SHP77 (cell line): Measurements from ENCODE around the gene PDE5A.
A peak's percentile ranks its signal among the peaks of the same experiment; 100 is the strongest.
"Not testable (repeated sequence)": the region's sequence is repeated elsewhere in the genome, so short reads cannot be mapped to it uniquely, and the experiment has no call there.

ENCODE experiments used
- DNase-seq, 2 experiments: peaks; one replicate each; lab custom pipeline; 2025; lab: John Stamatoyannopoulos, UW

PDE5A gene

DNA sequence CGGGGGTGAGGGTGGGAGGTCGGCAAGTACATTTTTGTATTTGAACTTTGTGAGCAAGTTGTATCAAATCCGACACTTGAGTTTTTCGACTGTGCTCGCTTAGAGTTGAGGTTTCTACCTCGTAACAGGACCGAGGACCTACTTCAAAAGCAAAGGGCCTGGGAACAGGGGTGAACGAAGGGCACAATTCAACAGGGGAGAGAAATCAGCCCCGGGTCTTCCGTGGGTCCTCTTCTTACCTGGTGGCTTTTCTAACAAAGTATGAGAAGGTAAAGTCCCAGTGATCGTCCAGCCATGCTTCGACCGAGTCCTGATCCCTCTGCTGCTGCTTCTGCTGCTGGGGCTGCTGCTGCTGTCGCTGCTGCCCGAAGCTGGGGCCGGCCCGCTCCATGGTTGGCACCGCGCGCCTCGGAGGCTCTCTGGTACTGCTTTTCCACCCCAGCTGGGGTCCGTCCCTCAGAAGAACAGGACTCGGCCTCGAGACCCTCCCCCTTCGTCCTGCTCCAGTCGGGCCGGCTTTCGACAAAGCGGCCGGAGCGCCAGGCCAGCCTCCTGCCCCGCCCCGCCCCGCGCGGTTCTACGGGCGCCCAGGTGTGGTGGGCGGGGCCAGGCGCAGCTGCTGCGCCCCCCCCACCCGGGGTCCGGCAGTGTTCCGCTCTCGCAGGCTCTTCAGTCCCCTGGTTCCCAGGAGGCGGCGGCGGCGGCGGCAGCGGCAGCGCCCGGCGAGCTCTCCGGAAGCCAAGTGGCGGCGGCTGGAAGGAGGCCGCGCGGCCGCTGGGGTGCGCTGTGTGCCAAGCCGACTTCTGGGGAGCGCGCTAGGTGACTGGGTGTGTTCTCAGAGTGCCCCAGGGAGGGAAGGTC, at the start of gene PDE5A:
Gene PDE5A (minus strand): TSS at position 524 of the 861 bp plus-strand sequence. CDS start 133 bp downstream, at position 391.
- DNase-seq, result peak; percentile 63 to 76

DNA sequence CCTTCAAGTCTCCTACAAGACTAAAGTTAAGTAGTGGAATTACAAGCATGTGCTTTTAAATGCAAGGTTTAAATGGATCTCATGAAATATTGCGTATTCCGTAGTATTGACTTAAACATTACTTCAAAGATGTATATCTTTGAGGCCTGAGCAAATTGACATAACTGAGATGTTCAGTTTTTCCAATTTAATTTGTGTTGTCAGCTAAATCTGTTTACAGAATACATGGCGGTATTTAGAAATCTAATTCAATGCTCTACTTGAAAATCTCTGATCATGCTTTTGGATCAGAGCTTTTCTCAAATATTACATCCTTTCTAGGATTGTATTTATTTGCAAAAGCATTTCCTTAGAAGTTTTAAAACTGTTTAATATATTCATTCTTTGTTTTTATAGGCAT, 47.5 kb upstream of the PDE5A start:
- no peak for DNase-seq

DNA sequence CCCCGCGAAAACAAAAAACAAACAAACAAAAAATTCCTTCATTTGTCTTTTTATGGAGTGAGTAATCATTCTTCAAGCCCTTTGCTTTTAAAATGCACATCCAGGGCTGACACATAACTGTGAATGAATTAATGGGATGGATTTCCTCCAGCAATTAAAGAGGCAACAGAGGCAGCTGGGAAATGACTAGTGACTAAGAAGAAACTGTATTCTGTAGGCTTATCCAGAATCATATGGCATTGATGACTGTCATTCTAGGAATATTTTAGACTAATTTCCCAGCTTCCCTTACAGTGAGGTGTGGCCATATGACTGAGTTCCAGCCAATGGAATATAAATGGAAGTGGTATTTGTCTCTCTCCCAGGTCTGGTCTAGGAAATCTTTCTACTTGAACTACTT, 46.8 kb upstream of the PDE5A start:
- DNase-seq, result no peak

DNA sequence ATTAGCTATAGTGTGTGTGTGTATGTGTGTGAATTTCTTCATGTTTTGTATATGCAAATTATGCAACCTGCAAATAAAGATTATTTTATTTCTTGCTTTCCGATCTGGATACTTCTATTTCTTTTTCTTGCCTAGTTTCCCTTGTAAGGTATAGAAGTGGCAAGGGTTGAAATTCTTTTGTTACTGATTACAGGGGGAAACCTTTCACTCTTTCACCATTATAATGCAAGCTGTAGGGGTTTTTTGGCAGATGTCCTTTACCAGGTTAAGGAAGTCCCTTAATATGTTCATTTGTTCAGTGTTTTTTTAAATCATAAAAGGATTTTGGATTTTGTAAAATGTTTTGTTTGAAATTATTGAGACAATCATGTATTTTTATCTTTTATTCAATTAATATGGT, 44.3 kb upstream of the PDE5A start:
- DNase-seq, result no peak

DNA sequence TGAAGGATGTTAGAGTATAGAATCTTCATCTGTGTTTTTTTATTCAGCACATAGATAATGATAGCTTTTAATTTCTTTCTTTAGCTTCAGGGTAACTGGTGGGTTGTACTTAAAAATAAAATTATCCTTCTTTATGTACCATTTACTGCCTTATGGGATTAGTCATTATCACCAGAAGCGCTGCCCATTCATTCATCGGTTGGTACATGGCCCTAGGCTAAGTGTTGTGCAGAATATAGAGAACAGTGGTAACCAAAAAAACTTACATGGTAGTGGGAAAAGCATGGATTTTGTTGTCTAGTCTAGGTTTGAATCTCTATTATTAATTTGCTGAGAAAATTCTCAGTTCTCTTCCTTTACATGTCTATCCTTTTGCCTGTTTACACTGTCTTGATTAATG, 43.5 kb upstream of the PDE5A start:
- DNase-seq, result no peak

DNA sequence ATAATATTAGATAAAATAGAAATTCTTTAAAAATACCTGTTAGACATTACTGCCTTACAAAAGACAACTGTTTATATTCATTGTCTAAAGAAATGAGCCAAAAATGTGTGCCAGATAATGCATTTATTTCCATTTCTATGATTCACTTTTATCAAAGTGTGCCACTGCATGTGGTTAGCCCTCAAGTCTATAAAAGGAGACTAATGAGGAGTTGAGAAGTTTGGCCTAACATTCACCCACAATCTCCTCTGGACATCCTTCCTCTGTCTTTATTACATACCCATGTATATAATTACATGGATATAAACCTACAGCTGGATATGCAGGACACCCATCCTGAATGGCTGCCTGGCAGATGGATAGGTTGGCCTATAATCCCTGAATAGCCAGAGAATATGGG, 42.6 kb upstream of the PDE5A start:
- no peak for DNase-seq

DNA sequence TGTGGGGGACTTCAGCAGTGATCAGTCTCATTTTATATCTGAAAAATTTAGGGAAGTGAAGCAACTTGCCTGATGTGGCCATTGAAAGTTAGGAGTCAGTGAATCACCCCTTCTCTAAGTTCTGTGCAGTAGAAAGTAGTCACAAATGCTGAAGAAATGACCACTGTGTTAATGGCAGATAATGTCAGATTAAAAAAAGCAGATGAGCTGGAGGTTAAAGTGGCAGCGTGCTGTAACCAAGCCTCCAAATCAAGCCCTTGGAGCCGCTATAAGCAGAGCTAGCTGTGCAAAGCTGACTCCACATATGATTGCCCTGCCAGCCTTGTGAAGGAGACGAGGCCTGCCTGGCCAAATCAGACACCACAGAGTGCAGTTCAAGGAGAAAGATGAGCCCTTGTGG, 39.2 kb upstream of the PDE5A start:
- no peak for DNase-seq

DNA sequence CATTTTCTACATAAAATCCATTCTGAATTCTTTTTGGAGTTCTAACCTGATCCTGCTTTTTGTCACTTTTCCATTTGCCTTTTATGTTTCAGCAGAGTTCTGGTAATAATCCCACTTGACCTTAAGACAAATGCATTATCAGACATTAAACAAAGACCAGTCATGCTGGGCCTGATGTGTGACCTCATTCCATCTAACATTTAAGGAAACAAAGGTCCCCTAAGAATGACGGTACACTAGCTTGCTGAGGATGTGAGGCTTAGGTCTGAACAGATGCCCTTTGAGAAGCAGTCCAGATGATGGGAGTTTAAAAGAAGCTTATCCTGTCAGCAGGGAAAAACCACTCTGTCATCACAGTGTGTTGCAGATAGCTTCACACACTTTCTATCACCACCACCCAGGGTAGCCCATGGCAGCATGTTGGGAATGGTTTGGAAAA, 38.1 kb upstream of the PDE5A start:
- DNase-seq, result peak in 1 of 2 experiments; percentile 31

DNA sequence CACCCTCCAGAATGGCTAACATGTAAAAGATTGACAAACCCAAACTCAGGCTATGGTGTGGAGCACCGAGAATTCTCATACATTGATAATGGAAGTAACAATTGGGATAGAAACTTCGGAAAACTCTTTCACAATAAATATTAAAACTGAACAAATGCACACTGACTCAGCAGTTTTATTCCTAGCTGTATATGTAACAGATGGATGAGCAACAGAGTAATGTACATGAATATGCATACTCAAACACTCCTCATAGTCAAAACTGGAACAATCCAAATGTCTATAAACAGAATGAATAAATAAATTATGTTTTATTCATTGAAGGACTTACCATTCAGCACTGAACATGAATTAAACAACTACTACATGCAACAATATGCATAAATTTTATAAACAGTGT, 37.1 kb upstream of the PDE5A start:
- no peak for DNase-seq

DNA sequence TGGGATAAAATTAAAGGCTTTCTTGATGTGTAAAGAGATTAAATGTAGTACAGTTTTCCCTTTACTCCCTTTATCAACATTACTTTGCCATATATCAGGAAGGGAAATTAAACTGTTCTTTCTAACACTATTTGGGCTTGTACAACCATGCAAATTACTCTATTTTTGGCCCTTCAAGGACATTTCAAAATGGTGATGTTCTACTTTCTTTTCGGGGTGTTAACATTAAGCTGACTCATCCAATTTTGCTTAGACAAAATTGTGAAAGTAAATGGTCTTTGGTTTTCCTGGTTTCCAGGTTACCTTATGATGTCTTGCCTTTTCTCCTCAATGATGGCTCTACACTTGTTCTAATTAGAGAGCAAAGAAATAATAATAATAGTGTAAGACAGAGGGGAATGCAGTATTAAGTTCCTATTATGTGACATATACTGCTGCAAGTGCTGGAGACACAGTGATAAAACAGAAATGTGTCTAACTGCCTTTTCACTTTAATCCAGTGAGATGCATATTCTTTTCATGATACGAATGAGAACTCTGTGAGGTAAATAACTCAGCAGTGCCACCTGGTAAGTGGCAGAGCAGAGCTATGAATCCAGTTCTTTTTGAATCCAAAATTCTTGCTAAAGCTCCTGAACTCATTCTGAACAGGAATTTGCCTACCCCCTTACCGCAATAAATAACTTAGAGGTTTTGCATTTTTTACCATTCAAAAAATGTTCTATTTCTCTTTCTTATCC, 35.7 kb upstream of the PDE5A start:
- no peak for DNase-seq

DNA sequence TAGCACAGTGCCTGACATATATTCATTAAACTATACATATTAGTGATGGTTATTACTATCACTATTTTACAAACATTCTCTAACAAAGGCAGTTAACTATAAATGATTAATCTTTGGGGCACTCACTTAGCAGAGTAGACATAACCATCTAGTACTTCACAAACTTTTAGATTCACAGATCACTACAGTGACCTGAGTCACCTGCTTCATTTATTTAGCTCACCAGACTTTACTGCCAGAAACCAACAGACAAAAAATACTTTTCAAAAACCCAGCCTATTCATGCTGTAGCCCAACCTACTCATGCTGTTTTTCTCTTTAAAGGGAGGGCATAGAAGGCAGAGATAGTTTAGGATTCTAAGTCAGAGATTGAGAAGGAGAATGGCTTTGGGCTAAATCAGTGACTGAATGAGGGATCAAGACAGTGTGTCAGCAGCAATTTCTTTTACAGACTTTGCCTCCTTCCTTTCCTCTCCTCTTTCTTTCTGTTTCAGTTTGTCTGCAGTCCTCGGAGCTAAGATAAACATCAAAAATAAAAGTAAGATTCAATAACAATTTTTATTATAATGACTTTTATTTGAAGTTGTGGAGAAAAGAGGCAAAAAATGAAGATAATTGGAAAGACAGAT, 34.7 kb upstream of the PDE5A start:
- DNase-seq, result no peak

DNA sequence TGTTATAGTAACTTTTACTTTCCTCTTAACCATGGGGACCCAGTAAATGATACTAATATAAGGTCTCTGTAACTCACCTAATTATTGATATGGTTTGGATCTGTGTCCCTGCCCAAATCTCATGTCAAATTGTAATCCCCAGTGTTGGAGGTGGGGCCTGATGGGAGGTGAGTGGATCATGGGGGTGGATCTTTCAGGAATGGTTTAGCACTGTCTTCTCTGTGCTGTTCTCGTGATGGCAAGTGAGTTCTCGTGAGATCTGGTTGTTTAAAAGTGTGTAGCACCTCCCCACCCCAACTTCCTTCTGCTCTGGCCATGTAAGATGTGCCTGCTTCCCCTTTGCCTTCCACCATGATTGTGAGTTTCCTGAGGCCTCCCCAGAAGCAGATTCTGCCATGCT, 34.0 kb upstream of the PDE5A start:
- not testable (repeated sequence) for DNase-seq

DNA sequence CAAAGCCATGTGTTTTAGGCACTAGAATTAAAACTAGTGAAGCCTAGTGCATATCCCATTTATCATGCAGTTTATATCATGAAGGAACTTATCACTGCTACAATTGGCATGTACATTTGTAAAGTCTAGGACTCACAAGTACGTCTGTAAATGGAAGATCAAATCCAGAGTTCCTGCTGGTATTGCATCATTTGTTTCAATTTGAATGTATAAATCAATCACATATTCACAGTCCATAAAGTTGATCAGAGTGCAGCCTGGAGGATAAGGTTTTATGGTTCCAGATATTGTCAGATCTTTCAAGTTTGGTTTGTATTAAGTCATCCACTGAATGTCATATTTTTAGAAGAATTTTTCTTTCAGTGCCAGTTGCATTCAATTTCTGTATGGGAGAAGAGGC, 32.6 kb upstream of the PDE5A start:
- DNase-seq, result no peak

DNA sequence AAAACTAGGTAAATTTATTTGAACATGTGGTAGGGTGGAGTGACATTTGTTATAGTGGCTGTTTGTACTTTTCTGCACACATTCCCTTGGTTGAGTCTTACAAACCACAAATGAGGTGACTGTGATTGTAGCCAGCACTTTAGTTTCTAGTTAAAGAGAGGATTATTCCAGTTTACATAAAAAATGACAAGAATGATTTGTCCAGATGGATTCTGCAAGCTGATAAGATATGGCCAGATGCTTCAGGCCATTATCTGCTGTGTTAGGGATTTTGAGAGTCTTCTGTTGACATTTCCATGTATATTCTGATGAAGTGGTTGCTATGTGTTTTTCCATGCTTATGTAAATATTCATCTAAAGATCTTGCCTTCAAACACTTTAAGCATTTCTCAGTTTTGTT, 31.0 kb upstream of the PDE5A start:
- peak in 1 of 2 experiments; percentile 36 for DNase-seq

DNA sequence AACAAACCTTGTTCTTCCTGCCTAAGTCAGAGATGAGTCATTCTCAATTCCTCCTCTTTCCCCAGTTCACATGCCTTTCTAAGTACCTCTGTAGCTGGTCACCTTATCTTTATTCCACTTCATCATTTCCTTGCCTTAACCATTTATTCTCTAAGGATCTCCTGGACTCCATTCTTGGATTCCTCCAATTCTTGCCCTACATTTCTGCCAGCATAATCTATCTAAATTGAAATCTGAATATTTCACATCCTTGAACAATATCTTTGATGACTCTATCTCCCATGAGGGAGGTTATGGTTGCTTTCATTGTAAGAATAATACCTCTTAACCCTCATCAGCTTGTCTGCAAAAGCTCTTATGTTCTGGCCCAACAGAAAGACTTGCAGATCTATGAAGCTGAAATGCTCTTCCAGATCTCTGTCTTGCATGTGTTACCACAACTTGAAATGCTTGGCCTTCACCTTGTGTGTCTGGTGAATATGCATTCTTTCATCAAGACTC, 28.6 kb upstream of the PDE5A start:
- DNase-seq, result no peak

DNA sequence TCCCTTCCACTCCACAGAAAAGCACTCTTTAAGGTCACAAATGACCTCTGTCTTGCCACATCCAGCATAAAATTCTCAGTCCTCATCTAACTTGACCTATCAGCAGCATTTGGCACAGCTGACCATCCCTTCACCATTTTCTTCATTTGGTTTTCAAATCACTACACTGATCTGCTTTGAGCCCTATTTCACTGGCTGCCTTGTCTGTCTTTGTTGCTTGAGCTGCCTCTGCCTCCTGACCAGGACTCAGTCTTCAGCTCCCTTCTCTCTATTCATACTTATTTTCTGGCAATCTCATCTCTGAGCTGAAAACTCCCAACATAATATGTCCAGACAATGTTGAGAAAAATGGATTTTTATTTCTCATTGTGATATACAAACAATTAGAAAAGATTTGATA, 27.7 kb upstream of the PDE5A start:
- DNase-seq, result no peak

DNA sequence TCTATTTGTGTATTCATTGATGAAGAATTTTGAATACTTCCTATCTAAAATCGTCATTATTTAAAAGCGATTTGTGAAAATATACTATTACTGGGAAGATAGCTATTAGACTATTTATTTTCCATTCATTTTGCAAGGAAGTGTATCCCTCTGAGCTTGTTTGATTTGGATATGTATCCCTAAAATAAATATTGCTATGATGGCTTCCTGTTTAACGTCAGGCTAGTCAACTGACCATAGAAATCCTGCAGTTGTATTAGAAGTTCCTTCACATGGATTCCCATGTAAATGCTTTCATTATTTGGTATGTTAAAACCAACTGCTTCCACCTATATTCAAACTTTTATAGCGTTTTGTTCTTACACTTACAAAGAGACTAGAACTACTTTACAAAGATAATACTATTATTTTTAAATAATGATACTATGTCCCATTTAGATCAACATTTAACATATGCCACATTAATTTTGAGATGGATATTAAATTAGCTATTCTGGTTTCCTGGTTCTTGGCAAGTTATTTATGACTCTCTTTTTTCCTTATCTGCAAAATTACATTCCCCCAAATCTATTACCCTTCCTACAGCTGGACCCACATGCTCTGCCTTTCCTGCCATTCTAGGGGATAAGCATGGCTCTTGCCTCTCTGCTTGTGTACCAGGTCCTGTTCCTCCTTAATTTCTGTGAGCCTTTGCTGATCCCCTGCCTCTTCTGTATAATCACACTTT, 26.7 kb upstream of the PDE5A start:
- no peak for DNase-seq

DNA sequence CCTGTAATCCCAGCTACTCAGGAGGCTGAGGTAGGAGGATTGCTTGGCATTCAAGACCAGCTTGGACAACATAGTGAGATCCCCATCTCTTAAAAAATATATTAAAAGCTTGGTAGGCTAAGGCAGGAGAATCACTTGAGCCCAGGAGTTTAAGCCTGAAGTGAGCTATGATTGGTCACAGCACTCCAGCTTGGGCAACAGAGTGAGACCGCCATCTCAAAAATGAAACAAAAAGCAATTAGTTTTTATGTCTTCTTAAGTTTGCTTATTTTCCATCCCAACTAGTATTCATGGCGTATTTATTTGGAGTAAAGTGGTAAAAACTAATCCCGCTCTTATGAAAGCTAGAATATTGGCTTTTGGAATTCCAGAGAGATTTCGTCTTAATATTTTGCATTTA, 25.4 kb upstream of the PDE5A start:
- DNase-seq, result no peak

DNA sequence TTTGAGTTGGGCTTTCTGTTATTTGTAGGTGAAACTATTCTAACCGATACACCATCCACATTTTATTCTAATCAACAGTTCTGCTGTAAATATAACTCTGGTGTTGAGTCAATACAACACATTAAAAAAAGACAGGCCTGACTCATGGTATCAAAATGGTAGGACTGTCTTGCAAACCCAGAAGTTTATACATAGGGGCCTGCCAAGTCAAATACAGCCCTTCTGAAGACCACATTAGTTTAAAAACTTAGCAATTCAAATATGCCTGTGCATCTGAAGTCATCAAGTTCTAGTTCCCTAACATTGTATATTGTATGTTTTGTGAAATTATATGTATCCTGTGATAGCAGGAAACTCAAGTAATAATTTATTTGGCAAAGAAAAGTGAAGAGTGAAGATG, 24.4 kb upstream of the PDE5A start:
- no peak for DNase-seq

DNA sequence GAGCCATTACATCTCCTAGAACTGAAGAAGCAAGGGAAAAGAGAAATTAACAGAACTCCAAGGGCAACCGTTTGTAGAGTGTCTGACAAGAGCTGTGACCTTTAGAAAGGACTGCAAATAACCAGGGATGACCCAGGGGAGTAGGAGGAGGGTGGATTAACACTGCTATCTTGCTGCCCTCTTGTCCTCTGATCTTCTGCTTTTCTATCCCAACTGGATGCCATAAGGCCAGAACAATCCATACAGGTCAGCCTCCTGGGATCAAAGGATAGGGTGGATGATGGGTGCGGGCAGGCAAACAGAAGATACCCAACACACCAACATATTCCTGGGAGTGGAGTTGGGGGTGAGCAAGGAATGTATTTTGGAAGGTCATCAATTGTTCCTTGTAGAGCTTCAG, 19.8 kb upstream of the PDE5A start:
- no peak for DNase-seq

DNA sequence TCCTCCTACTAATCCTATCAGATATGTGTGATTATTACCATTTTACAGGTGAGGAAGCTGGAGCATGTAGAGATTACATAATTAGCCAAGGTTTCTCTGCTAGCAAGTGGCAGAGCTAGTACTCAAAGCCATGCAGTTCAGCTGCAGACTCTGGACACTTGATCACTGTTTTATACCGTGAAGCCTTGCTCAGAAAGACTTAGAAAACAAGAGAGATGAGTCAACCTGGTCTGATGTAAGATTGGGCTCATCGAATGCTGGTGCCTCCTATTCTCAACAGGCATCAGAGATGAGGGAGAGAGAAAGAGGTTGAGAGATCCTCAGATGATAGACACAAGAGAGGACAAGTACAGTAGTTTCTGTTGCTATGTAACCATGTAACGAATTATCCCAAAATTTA, 19.0 kb upstream of the PDE5A start:
- DNase-seq, result no peak
